Measurements from ENCODE around the gene RAPGEF1.

- TF ChIP-seq CTCF (conservative IDR thresholded peaks at IDR 0.05; ENCODE audit: low read length) (no peak), EZH2phosphoT487 (IDR thresholded peaks at IDR 0.05; ENCODE audit: borderline replicate concordance, low read depth, low read length) (no peak)
These were observed 155.9 kb downstream of the RAPGEF1 start for GRCh38 chr9:131583836-131584555.
